HEK293 (cell line): ENCODE data around the gene STX4.
A peak's percentile ranks its signal among the peaks of the same experiment; 100 is the strongest.

Experiments
- FEZF1 ChIP-seq: fragments of 450-650 bp; formaldehyde crosslinking; IDR thresholded peaks from 2 replicates; pipeline ENCODE4 v1.5.1; 2016; ENCODE audit warnings: missing biosample characterization, missing genetic modification characterization
- HOXC10 ChIP-seq: sonication (generic); formaldehyde crosslinking; IDR thresholded peaks from 2 replicates; pipeline ENCODE4 v1.8.1; 2023; ENCODE audit warnings: mild to moderate bottlenecking, missing genetic modification reagents
- SALL2 ChIP-seq: fragments of 450-650 bp; formaldehyde crosslinking; IDR thresholded peaks from 2 replicates; pipeline ENCODE4 v1.5.0; 2017; ENCODE audit warnings: missing biosample characterization, mild to moderate bottlenecking, missing genetic modification characterization, borderline replicate concordance
- ZNF114 ChIP-seq: fragments of 450-650 bp; formaldehyde crosslinking; IDR thresholded peaks from 2 replicates; pipeline ENCODE4 v1.5.0; 2017; ENCODE audit warnings: missing biosample characterization, missing genetic modification characterization
- ZNF202 ChIP-seq: fragments of 450-650 bp; formaldehyde crosslinking; IDR thresholded peaks from 2 replicates; pipeline ENCODE4 v1.5.1; 2016; ENCODE audit warnings: missing biosample characterization, missing genetic modification characterization, borderline replicate concordance
- ZNF501 ChIP-seq: fragments of 450-650 bp; formaldehyde crosslinking; IDR thresholded peaks from 2 replicates; pipeline ENCODE4 v1.5.1; 2016; ENCODE audit warnings: missing biosample characterization, missing genetic modification characterization
- ZNF623 ChIP-seq: fragments of 450-650 bp; formaldehyde crosslinking; IDR thresholded peaks from 2 replicates; pipeline ENCODE4 v1.5.1; 2016; ENCODE audit warnings: missing biosample characterization, missing genetic modification characterization
- ZNF629 ChIP-seq: fragments of 450-650 bp; formaldehyde crosslinking; IDR thresholded peaks from 2 replicates; pipeline ENCODE4 v1.5.1; 2017; ENCODE audit warnings: missing biosample characterization, missing genetic modification characterization
- ZNF776 ChIP-seq: fragments of 450-650 bp; formaldehyde crosslinking; IDR thresholded peaks from 2 replicates; pipeline ENCODE4 v1.5.0; 2017; ENCODE audit warnings: missing biosample characterization, missing genetic modification characterization, borderline replicate concordance
- TF ChIP-seq, protein P1 (sequence below): fragments of 450-650 bp; formaldehyde crosslinking; IDR thresholded peaks from 2 replicates; pipeline ENCODE4 v1.5.1; 2016; ENCODE audit warnings: missing biosample characterization, missing genetic modification characterization
- TF ChIP-seq, protein P2 (sequence below): fragments of 450-650 bp; IDR thresholded peaks from 2 replicates; pipeline ENCODE4 v1.5.1; 2018; ENCODE audit warnings: missing biosample characterization, missing genetic modification characterization
- TF ChIP-seq, protein P3 (sequence below): fragments of 450-650 bp; formaldehyde crosslinking; IDR thresholded peaks from 2 replicates; pipeline ENCODE4 v1.5.1; 2016; ENCODE audit warnings: missing biosample characterization, missing genetic modification characterization
- TF ChIP-seq, protein P4 (sequence below): fragments of 450-650 bp; formaldehyde crosslinking; IDR thresholded peaks from 2 replicates; pipeline ENCODE4 v1.5.1; 2016; ENCODE audit warnings: missing biosample characterization, missing genetic modification characterization
- TF ChIP-seq, protein P5 (sequence below): fragments of 450-650 bp; formaldehyde crosslinking; IDR thresholded peaks from 2 replicates; pipeline ENCODE4 v1.5.1; 2016; ENCODE audit warnings: missing biosample characterization, missing genetic modification characterization, low read depth

DNA sequence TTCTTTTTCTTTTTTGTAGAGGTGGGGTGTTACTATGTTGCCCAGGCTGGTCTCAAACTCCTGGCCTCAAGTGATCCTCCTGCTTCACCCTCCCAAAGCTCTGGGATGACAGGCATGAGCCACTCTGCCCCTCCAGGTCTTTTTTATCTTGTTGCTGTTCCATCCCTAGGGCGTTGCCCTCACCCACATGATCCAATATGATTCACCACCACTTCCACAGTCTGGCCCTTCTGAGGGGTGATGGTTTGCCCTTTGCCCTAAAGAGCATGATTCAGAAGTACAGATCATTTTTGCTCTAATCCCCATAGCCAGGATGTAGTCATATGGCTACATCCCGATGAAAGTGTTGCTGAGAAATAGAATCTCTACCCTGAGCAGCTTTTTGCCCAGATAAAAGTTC is 18.8 kb downstream of the STX4 start:
- TF ChIP-seq SALL2 (tag by site-specific recombination) = no peak
- no peak for TF ChIP-seq ZNF114 (tag by site-specific recombination)
- no peak for TF ChIP-seq ZNF202
- TF ChIP-seq, protein P1, sequence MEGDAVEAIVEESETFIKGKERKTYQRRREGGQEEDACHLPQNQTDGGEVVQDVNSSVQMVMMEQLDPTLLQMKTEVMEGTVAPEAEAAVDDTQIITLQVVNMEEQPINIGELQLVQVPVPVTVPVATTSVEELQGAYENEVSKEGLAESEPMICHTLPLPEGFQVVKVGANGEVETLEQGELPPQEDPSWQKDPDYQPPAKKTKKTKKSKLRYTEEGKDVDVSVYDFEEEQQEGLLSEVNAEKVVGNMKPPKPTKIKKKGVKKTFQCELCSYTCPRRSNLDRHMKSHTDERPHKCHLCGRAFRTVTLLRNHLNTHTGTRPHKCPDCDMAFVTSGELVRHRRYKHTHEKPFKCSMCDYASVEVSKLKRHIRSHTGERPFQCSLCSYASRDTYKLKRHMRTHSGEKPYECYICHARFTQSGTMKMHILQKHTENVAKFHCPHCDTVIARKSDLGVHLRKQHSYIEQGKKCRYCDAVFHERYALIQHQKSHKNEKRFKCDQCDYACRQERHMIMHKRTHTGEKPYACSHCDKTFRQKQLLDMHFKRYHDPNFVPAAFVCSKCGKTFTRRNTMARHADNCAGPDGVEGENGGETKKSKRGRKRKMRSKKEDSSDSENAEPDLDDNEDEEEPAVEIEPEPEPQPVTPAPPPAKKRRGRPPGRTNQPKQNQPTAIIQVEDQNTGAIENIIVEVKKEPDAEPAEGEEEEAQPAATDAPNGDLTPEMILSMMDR (tag by site-specific recombination) = no peak
- TF ChIP-seq, protein P2, sequence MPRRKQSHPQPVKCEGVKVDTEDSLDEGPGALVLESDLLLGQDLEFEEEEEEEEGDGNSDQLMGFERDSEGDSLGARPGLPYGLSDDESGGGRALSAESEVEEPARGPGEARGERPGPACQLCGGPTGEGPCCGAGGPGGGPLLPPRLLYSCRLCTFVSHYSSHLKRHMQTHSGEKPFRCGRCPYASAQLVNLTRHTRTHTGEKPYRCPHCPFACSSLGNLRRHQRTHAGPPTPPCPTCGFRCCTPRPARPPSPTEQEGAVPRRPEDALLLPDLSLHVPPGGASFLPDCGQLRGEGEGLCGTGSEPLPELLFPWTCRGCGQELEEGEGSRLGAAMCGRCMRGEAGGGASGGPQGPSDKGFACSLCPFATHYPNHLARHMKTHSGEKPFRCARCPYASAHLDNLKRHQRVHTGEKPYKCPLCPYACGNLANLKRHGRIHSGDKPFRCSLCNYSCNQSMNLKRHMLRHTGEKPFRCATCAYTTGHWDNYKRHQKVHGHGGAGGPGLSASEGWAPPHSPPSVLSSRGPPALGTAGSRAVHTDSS (tag by site-specific recombination) = no peak
- no peak for TF ChIP-seq FEZF1 (tag by site-specific recombination)
- TF ChIP-seq, protein P3, sequence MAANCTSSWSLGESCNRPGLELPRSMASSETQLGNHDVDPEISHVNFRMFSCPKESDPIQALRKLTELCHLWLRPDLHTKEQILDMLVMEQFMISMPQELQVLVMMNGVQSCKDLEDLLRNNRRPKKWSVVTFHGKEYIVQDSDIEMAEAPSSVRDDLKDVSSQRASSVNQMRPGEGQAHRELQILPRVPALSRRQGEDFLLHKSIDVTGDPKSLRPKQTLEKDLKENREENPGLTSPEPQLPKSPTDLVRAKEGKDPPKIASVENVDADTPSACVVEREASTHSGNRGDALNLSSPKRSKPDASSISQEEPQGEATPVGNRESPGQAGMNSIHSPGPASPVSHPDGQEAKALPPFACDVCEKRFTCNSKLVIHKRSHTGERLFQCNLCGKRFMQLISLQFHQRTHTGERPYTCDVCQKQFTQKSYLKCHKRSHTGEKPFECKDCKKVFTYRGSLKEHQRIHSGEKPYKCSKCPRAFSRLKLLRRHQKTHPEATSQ = no peak
- TF ChIP-seq ZNF501 (tag by site-specific recombination) = no peak
- TF ChIP-seq, protein P4, sequence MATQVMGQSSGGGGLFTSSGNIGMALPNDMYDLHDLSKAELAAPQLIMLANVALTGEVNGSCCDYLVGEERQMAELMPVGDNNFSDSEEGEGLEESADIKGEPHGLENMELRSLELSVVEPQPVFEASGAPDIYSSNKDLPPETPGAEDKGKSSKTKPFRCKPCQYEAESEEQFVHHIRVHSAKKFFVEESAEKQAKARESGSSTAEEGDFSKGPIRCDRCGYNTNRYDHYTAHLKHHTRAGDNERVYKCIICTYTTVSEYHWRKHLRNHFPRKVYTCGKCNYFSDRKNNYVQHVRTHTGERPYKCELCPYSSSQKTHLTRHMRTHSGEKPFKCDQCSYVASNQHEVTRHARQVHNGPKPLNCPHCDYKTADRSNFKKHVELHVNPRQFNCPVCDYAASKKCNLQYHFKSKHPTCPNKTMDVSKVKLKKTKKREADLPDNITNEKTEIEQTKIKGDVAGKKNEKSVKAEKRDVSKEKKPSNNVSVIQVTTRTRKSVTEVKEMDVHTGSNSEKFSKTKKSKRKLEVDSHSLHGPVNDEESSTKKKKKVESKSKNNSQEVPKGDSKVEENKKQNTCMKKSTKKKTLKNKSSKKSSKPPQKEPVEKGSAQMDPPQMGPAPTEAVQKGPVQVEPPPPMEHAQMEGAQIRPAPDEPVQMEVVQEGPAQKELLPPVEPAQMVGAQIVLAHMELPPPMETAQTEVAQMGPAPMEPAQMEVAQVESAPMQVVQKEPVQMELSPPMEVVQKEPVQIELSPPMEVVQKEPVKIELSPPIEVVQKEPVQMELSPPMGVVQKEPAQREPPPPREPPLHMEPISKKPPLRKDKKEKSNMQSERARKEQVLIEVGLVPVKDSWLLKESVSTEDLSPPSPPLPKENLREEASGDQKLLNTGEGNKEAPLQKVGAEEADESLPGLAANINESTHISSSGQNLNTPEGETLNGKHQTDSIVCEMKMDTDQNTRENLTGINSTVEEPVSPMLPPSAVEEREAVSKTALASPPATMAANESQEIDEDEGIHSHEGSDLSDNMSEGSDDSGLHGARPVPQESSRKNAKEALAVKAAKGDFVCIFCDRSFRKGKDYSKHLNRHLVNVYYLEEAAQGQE = no peak
- TF ChIP-seq HOXC10 (CRISPR knock-in tag) = no peak
- TF ChIP-seq, protein P5, sequence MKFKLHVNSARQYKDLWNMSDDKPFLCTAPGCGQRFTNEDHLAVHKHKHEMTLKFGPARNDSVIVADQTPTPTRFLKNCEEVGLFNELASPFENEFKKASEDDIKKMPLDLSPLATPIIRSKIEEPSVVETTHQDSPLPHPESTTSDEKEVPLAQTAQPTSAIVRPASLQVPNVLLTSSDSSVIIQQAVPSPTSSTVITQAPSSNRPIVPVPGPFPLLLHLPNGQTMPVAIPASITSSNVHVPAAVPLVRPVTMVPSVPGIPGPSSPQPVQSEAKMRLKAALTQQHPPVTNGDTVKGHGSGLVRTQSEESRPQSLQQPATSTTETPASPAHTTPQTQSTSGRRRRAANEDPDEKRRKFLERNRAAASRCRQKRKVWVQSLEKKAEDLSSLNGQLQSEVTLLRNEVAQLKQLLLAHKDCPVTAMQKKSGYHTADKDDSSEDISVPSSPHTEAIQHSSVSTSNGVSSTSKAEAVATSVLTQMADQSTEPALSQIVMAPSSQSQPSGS = no peak
- TF ChIP-seq ZNF776 (tag by site-specific recombination) = no peak
- TF ChIP-seq ZNF629 (tag by site-specific recombination) = peak; percentile 44
- no peak for TF ChIP-seq ZNF623
